CD14-positive monocyte (primary cell): Measurements from ENCODE around the gene BRI3. TPM values are rescaled to one million over a fixed set of nuclear protein-coding genes. Genes with fewer than 3 reads are reported as not detected.

Experiments
- DNase-seq, 3 donors: peaks; one replicate each; pipeline ENCODE4 v3.0.0-alpha.2; 2011 to 2022
- H2AFZ ChIP-seq: 2 replicates; pipeline ENCODE4 v1.6.0; 2012; ENCODE audit warnings: mild to moderate bottlenecking, low read depth, low read length, inconsistent platforms; ENCODE audit not compliant: insufficient read depth, poor library complexity, severe bottlenecking
- H3K27ac ChIP-seq, 2 donors: 1 replicate in 1 of 2; 2 replicates in 1 of 2; pipeline ENCODE4 v1.5.1; 2012 to 2013; ENCODE audit warnings: low read length in 2 of 2, control low read depth in 1 of 2, inconsistent platforms in 1 of 2, low read depth in 1 of 2, mild to moderate bottlenecking in 1 of 2
- H3K27me3 ChIP-seq, 2 donors: one replicate each; pipeline versions ENCODE4 v1.6.0 to v1.6.1; 2011 to 2013; ENCODE audit warnings: low read length in 2 of 2; ENCODE audit not compliant: control insufficient read depth in 2 of 2, insufficient read depth in 2 of 2
- H3K36me3 ChIP-seq, 2 donors: replicated peaks in 1 of 2; 1 replicate in 1 of 2; 2 replicates in 1 of 2; pipeline versions ENCODE4 v1.5.1 to v1.6.1; 2012 to 2013; ENCODE audit warnings: low read length in 2 of 2, control low read depth in 1 of 2, inconsistent platforms in 1 of 2, mild to moderate bottlenecking in 1 of 2; ENCODE audit not compliant: insufficient read depth in 2 of 2, control insufficient read depth in 1 of 2
- H3K4me1 ChIP-seq, 2 donors: 1 replicate in 1 of 2; 2 replicates in 1 of 2; pipeline versions ENCODE4 v1.5.1 to v1.6.1; 2012 to 2013; ENCODE audit warnings: low read length in 2 of 2, control low read depth in 1 of 2, inconsistent platforms in 1 of 2, mild to moderate bottlenecking in 1 of 2, moderate library complexity in 1 of 2; ENCODE audit not compliant: insufficient read depth in 2 of 2, control insufficient read depth in 1 of 2
- H3K4me2 ChIP-seq: replicated peaks from 2 replicates; pipeline ENCODE3; 2012; ENCODE audit warnings: low read length, moderate library complexity, mild to moderate bottlenecking; ENCODE audit not compliant: poor library complexity, severe bottlenecking; ENCODE audit errors: extremely low read depth
- H3K4me3 ChIP-seq, 3 experiments: fragments of 200-600 bp in 1 of 3; sonication (generic) in 1 of 3; replicated peaks in 1 of 3; 1 replicate in 2 of 3; 2 replicates in 1 of 3; pipeline ENCODE4 v1.5.1; 2011 to 2013; ENCODE audit warnings: low read length in 3 of 3, mild to moderate bottlenecking in 3 of 3, control low read depth in 2 of 3, low read depth in 2 of 3, inconsistent platforms in 1 of 3, moderate library complexity in 1 of 3
- H3K79me2 ChIP-seq: 2 replicates; pipeline ENCODE4 v1.6.0; 2012; ENCODE audit warnings: mild to moderate bottlenecking, control low read depth, inconsistent platforms, low read length, moderate library complexity; ENCODE audit not compliant: insufficient read depth
- H3K9ac ChIP-seq: 2 replicates; pipeline ENCODE4 v1.6.0; 2017; ENCODE audit warnings: low read length, mild to moderate bottlenecking; ENCODE audit not compliant: insufficient read depth, poor library complexity, severe bottlenecking
- H3K9me3 ChIP-seq, 2 donors: replicated peaks in 1 of 2; 1 replicate in 1 of 2; 2 replicates in 1 of 2; pipeline versions ENCODE4 v1.5.1 to v1.6.1; 2012 to 2013; ENCODE audit warnings: low read length in 2 of 2, control low read depth in 1 of 2; ENCODE audit not compliant: control insufficient read depth in 1 of 2, insufficient read depth in 1 of 2
- H4K20me1 ChIP-seq: 2 replicates; pipeline ENCODE4 v1.6.0; 2012; ENCODE audit warnings: mild to moderate bottlenecking, low read length, control low read depth, moderate library complexity; ENCODE audit not compliant: insufficient read depth
- H3K27ac Mint-ChIP-seq, 7 donors: one replicate each; pipeline ENCODE4 v1.8.0; 2020; ENCODE audit warnings: mild to moderate bottlenecking in 7 of 7, mixed read lengths in 7 of 7, moderate library complexity in 6 of 7, inconsistent platforms in 2 of 7
- H3K27me3 Mint-ChIP-seq, 3 donors: one replicate each; pipeline ENCODE4 v1.8.0; 2021 to 2022; ENCODE audit warnings: low read depth in 3 of 3, mild to moderate bottlenecking in 3 of 3, mixed read lengths in 3 of 3, moderate library complexity in 3 of 3, inconsistent platforms in 1 of 3
- H3K36me3 Mint-ChIP-seq, 2 donors: one replicate each; pipeline ENCODE4 v1.8.0; 2020; ENCODE audit warnings: mixed read lengths in 2 of 2, inconsistent platforms in 1 of 2, mild to moderate bottlenecking in 1 of 2
- H3K4me1 Mint-ChIP-seq: one replicate; pipeline ENCODE4 v1.8.0; 2020; ENCODE audit warnings: mild to moderate bottlenecking, mixed read lengths
- H3K4me3 Mint-ChIP-seq, 2 donors: one replicate each; pipeline ENCODE4 v1.8.0; 2020; ENCODE audit warnings: mild to moderate bottlenecking in 2 of 2, mixed read lengths in 2 of 2, moderate library complexity in 1 of 2
- H3K9me3 Mint-ChIP-seq, 7 donors: one replicate each; pipeline ENCODE4 v1.8.0; 2020 to 2022; ENCODE audit warnings: mixed read lengths in 7 of 7, mild to moderate bottlenecking in 6 of 7, moderate library complexity in 6 of 7, inconsistent platforms in 2 of 7
- WGBS: methylation state at CpG from one replicate; pipeline ENCODE4 v1.1.5; 2013; ENCODE audit warnings: missing lambda C conversion rate; ENCODE audit not compliant: insufficient coverage; 5-methylcytosine and 5-hydroxymethylcytosine counted together
- intact Hi-C, 2 donors: fragments of 100-400 bp; cut with micrococcal nuclease; formaldehyde crosslinking; loops; one replicate each; pipeline versions ENCODE4 v1.15.0 to v1.15.1; 2023
- polyA plus RNA-seq, 3 donors: library from polyadenylated mRNA; depleted of rRNA in 1 of 3; unstranded in 2 of 3; stranded (reverse) in 1 of 3; fragments of 300-500 nt in 2 of 3; fragments of >200 nt in 1 of 3; fragmentation: Illumina TruSeq in 2 of 3; gene quantifications; 1 replicate in 2 of 3; 2 replicates in 1 of 3; pipeline ENCODE4 v1.2.3, GENCODE V29; 2012 to 2021
- TF ChIP-seq, protein P1 (sequence below): fragments of 200-600 bp; IDR thresholded peaks from one replicate; pipeline ENCODE4 v1.8.0; 2022; ENCODE audit warnings: antibody characterized with exemption, mild to moderate bottlenecking

Gene BRI3
- polyA plus RNA-seq, 3 donors, result 120 to 273 (median 149) TPM

DNA sequence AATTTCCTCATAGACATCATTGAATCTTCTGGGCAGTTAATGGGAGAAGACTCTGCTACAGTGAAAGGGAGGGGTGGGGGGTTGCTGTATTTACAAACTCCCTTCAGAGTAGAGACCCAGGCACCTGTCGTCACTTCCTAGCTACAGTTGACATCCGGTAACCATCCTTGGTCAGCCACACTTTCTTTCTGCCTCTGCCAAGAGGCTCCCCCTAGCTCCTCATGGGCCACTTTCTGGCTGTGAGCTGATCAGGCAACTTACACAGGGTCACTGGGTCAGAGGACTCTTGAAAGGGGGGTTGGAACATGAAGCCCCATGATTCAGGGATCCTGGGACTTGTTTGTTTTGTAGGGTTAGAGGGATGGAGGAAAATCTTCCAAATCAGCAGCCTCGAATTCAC is 30.7 kb upstream of the BRI3 start:
- Histone ChIP-seq H3K36me3 (no peaks in the 10 kb centered on the region), H3K4me3 (peak overlapping the region in 2 of 3 experiments; percentile 81 to 98), H3K27me3 (no peaks in the 10 kb centered on the region), H4K20me1 (peaks cover 10% of the 10 kb centered on the region), H3K27ac (peak overlapping the region in 1 of 2 donors; percentile 94), H3K9me3 (no peaks in the 10 kb centered on the region), H3K4me1 (peaks cover 63 to 66% of the 10 kb centered on the region in 2 donors), H2AFZ (peak overlapping the region; percentile 90), H3K79me2 (peaks cover 45% of the 10 kb centered on the region), H3K4me2 (peak overlapping the region; percentile 82), H3K9ac (no peak overlapping the region)
- H3K27me3 Mint-ChIP-seq, result no peaks in the 10 kb centered on the region
- H3K27ac Mint-ChIP-seq, result peak overlapping the region; percentile 81 to 96 (median 88)
- DNase-seq, result peak in 1 of 3 donors; percentile 28
- peaks cover 0 to 4% (median 0%) of the 10 kb centered on the region in 7 donors for H3K9me3 Mint-ChIP-seq
- intact Hi-C loops, result loop anchor here (5.0 to 10.0 kb wide), 2 partner anchors 37 to 116 kb away; no protein-coding TSS in a partner anchor
- H3K36me3 Mint-ChIP-seq, result peaks cover 20 to 35% of the 10 kb centered on the region in 2 donors
- peaks cover 67% of the 10 kb centered on the region for H3K4me1 Mint-ChIP-seq
- TF ChIP-seq, protein P1, sequence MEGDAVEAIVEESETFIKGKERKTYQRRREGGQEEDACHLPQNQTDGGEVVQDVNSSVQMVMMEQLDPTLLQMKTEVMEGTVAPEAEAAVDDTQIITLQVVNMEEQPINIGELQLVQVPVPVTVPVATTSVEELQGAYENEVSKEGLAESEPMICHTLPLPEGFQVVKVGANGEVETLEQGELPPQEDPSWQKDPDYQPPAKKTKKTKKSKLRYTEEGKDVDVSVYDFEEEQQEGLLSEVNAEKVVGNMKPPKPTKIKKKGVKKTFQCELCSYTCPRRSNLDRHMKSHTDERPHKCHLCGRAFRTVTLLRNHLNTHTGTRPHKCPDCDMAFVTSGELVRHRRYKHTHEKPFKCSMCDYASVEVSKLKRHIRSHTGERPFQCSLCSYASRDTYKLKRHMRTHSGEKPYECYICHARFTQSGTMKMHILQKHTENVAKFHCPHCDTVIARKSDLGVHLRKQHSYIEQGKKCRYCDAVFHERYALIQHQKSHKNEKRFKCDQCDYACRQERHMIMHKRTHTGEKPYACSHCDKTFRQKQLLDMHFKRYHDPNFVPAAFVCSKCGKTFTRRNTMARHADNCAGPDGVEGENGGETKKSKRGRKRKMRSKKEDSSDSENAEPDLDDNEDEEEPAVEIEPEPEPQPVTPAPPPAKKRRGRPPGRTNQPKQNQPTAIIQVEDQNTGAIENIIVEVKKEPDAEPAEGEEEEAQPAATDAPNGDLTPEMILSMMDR, result no peak
- WGBS, result no CpG with 5 or more reads among the region's 3 CpGs
- H3K4me3 Mint-ChIP-seq, result peak overlapping the region; percentile 71 to 92

DNA sequence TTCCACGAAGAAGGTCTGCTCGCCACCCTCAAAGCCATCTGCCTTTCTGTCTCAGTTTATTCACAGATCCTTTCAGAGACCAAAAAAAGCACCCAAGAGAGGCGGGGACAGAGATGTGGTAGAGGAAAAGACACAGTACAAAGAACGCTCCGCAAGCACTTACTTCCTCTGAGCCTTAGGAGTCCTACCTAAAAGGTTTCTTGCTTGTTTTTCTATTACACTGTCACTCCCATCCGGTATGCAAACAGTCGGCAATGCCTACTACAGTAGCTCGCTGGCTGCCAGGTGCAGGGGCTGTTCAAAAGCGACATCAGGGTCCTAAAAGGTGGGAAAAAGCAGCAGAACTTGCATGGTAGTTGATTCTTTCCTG is 30.3 kb upstream of the BRI3 start:
- intact Hi-C loops, result loop anchor here (5.0 to 10.0 kb wide), 2 partner anchors 36 to 116 kb away; no protein-coding TSS in a partner anchor
- H3K4me1 ChIP-seq, result peaks cover 59 to 62% of the 10 kb centered on the region in 2 donors
- peaks cover 63% of the 10 kb centered on the region for H3K4me1 Mint-ChIP-seq

More for the DNA sequence above, 30.3 kb upstream of the BRI3 start:
- peak overlapping the region; percentile 82 for H3K4me2 ChIP-seq
- peak overlapping the region; percentile 81 to 96 (median 88) for H3K27ac Mint-ChIP-seq
- H3K27ac ChIP-seq, result peak overlapping the region; percentile 31 to 94
- H3K27me3 Mint-ChIP-seq, result no peaks in the 10 kb centered on the region
- H3K9me3 ChIP-seq, result no peaks in the 10 kb centered on the region
- H3K4me3 Mint-ChIP-seq, result peak overlapping the region; percentile 92 to 96
- no peaks in the 10 kb centered on the region for H3K27me3 ChIP-seq
- peaks cover 22 to 39% of the 10 kb centered on the region in 2 donors for H3K36me3 Mint-ChIP-seq
- peak overlapping the region; percentile 90 for H2AFZ ChIP-seq
- peaks cover 0 to 2% (median 0%) of the 10 kb centered on the region in 7 donors for H3K9me3 Mint-ChIP-seq
- peaks cover under 1 to 2% of the 10 kb centered on the region in 2 donors for H3K36me3 ChIP-seq
- TF ChIP-seq, protein P1, result no peak
- peak overlapping the region; percentile 79 for H3K9ac ChIP-seq
- peak in 1 of 3 donors; percentile 10 for DNase-seq
- peaks cover 10% of the 10 kb centered on the region for H4K20me1 ChIP-seq
- 8% methylated on average over 4 of the region's 9 CpGs for WGBS
- peak overlapping the region; percentile 81 to 98 (median 83) for H3K4me3 ChIP-seq
- H3K79me2 ChIP-seq, result peaks cover 45% of the 10 kb centered on the region
